ENCODE measurements around the gene GSTT2B. TPM values are rescaled to one million over a fixed set of nuclear protein-coding genes. Genes with fewer than 3 reads are reported as not detected.
"Not testable (repeated sequence)": the region's sequence is repeated elsewhere in the genome, so short reads cannot be mapped to it uniquely, and the experiment has no call there.

Gene GSTT2B
- total and polyA plus RNA-seq, 8 donors: 4.4 to 59.8 (median 10.8) TPM

DNA sequence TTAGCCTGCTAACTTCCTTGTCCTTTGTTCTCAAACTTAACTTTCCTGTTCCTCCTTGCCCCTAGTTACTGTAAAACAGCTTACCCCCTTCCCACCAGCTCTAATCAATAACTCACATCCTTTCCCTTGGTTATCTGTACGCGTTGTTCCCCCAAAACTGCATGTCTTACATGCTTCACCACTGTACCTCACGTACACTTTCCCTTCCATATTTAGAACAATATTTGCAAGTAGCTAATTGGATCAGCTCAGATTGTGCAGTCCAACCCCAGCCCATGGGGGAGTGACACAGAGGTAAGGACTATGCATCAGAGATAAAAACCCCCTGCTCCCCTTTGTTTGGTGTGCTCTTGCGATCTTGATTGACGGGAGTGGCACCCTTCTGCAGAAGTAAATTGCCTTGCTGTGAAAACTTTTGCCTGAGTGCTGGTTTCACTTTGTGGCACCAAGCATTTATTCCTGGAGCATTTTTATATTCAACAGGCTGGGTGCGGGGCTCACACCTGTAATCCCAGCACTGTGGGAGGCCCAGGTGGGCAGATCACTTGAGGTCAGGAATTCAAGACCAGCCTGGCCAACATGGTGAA is 35.9 kb downstream of the GSTT2B start:
- 79 to 82% methylated on average over 6 of the region's 6 CpGs for WGBS, 2 donors
- ATAC-seq (no peak), DNase-seq (no peak), FAIRE-seq (no peak)
- Histone ChIP-seq H3K36me3 (no peaks in the 10 kb centered on the region), H3K27me3 (no peaks in the 10 kb centered on the region), H3K9me3 (no peaks in the 10 kb centered on the region), H3K4me3 (no peak overlapping the region), H3K4me1 (no peaks in the 10 kb centered on the region), H3K27ac (no peak overlapping the region)
- TF ChIP-seq, protein P1, sequence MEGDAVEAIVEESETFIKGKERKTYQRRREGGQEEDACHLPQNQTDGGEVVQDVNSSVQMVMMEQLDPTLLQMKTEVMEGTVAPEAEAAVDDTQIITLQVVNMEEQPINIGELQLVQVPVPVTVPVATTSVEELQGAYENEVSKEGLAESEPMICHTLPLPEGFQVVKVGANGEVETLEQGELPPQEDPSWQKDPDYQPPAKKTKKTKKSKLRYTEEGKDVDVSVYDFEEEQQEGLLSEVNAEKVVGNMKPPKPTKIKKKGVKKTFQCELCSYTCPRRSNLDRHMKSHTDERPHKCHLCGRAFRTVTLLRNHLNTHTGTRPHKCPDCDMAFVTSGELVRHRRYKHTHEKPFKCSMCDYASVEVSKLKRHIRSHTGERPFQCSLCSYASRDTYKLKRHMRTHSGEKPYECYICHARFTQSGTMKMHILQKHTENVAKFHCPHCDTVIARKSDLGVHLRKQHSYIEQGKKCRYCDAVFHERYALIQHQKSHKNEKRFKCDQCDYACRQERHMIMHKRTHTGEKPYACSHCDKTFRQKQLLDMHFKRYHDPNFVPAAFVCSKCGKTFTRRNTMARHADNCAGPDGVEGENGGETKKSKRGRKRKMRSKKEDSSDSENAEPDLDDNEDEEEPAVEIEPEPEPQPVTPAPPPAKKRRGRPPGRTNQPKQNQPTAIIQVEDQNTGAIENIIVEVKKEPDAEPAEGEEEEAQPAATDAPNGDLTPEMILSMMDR (IDR thresholded peaks at IDR 0.05): no peak
- intact Hi-C loops (cut with DNase I): loop anchor here in 1 of 3 donors (10.0 kb wide), 1 partner anchor 50 kb away; the partner anchor contains the start of gene DDT

DNA sequence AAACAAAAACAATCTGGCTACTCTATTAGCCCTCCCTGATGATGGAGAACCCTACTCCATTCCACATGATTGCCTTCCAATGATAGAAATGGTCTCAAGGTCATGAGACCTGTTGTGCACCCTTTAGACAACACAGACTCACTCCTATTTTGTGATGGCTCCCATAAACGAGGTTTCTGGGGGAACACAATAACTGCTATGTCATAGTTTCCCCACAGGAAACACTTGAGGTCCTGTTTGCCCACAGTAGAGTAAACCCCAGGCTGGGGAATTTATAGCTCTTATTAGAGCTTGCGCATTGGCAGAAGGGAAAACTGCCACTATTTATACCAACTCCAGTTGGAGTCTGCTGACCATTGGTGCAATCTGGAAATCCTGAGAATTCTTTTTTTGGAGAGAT is 38.1 kb downstream of the GSTT2B start:
- TF ChIP-seq, protein P1 (IDR thresholded peaks at IDR 0.05): no peak
- intact Hi-C loops (cut with DNase I): loop anchor here in 1 of 3 donors (10.0 kb wide), 1 partner anchor 52 kb away; the partner anchor contains the start of gene DDT
- no peak for FAIRE-seq
- Histone ChIP-seq H3K27me3 (no peaks in the 10 kb centered on the region), H3K4me3 (no peak overlapping the region), H3K9me3 (no peaks in the 10 kb centered on the region), H3K27ac (no peak overlapping the region), H3K4me1 (no peaks in the 10 kb centered on the region), H3K36me3 (no peaks in the 10 kb centered on the region)
- ATAC-seq: no peak
- DNase-seq: no peak
- WGBS, 2 donors: 66 to 75% methylated on average over 2 of the region's 2 CpGs

DNA sequence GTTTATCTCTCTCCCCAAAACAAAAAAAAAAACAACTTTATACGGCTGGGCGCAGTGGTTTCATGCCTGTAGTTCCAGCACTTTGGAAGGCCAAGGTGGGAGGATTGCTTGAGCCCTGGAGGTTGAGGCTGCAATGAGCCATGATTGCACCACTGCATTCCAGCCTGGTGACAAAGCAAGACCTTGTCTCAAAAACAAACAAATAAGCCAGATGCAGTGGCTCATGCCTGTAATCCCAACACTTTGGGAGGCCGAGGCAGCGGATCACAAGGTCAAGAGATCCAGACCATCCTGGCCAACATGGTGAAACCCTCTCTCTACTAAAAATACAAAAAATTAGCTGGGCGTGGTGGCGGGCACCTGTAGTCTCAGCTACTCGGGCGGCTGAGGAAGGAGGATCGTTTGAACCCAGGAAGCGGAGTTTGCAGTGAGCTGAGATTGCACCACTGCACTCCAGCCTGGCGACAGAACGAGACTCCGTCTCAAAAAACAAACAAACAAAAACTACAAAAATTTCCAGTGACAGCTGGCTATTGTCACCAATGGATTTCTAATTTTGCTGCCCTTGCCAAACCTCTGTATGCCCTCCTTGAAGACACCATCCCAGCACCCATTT is 39.3 kb downstream of the GSTT2B start:
- not testable (repeated sequence) for ATAC-seq, H3K36me3 ChIP-seq, FAIRE-seq, H3K4me3 ChIP-seq, H3K4me1 ChIP-seq, DNase-seq, H3K27me3 ChIP-seq, H3K9me3 ChIP-seq, H3K27ac ChIP-seq
- intact Hi-C loops (cut with DNase I): loop anchor here in 1 of 3 donors (10.0 kb wide), 1 partner anchor 53 kb away; the partner anchor contains the start of gene DDT
- WGBS, 2 donors: 86 to 91% methylated on average over 13 of the region's 13 CpGs

DNA sequence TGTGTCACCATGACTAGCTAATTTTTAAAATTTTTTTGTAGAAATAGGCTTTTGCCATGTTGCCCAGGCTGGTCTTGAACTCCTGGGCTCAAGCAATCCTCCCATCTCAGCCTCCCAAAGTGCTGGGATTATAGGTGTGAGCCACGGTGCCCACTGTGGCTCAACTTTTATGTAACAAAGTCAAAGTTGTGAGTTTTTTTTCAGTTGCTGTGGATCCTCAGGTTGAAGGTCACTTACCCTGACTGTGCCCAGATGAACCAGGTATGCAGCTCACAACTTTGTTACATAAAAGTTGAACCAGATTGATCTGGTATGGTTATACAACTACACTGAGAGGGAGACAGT is 40.8 kb downstream of the GSTT2B start:
- WGBS, 2 donors: 73 to 96% methylated on average over 1 of the region's 1 CpG

DNA sequence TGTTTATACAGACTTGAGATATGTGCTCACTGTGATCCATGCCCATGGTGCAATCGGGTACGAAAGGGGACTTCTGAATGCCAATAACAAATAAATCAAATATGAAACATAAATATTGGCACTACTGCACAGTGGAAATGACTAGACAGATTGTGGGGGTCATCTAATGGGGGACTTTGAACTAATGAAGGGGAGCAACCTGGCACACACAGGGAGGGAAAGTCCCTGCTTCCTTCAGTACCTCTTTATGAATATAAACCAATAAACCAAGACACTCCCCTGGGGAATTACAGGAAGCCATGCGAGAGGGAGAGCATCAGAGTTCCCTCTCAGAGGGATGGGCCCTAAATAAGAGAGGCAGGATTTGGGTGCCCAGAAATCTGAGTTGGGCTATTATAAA is 45.7 kb downstream of the GSTT2B start:
- WGBS, 2 donors: 58 to 60% methylated on average over 3 of the region's 3 CpGs
- Histone ChIP-seq H3K9me3 (no peaks in the 10 kb centered on the region), H3K4me1 (no peaks in the 10 kb centered on the region), H3K27ac (no peak overlapping the region), H3K36me3 (no peaks in the 10 kb centered on the region), H3K4me3 (no peak overlapping the region), H3K27me3 (no peaks in the 10 kb centered on the region)
- ATAC-seq (no peak), FAIRE-seq (no peak), DNase-seq (no peak)
- intact Hi-C loops (cut with DNase I): no loop called here
- TF ChIP-seq, protein P1 (IDR thresholded peaks at IDR 0.05): no peak

More for the DNA sequence above, 40.8 kb downstream of the GSTT2B start:
- intact Hi-C loops (cut with DNase I): loop anchor here in 1 of 3 donors (10.0 kb wide), 1 partner anchor 55 kb away; the partner anchor contains the start of gene DDT
- not testable (repeated sequence) for H3K4me1 ChIP-seq, FAIRE-seq, H3K4me3 ChIP-seq, H3K9me3 ChIP-seq, H3K36me3 ChIP-seq, H3K27ac ChIP-seq, H3K27me3 ChIP-seq, DNase-seq, ATAC-seq

Data from pancreas (tissue), 10 donors.